Measurements from ENCODE around the gene RTL9. TPM values are rescaled to one million over a fixed set of nuclear protein-coding genes. Genes with fewer than 3 reads are reported as not detected.

Gene RTL9
- total and polyA plus RNA-seq, 9 of the 15 experiments (the other 6 are each of a cell fraction or from before 2014, with no cell fraction given), result 0.04 to 0.35 (median 0.13) TPM; not detected in 1

- TF ChIP-seq ZNF398 (CRISPR knock-in tag; IDR thresholded peaks at IDR 0.05), result no peak
- peak; percentile 41; the same call in 1 of the 2 replicates for TF ChIP-seq TAL1 (IDR thresholded peaks at IDR 0.05)
- peak; percentile 6; the same call in 1 of the 2 replicates for TF ChIP-seq KLF16 (IDR thresholded peaks at IDR 0.05)
- TF ChIP-seq ZNF431 (CRISPR knock-in tag; IDR thresholded peaks at IDR 0.05), result no peak
- TF ChIP-seq NFIC (IDR thresholded peaks at IDR 0.05), result peak; percentile 39
- peak; percentile 74 for TF ChIP-seq TCF3 (CRISPR knock-in tag; IDR thresholded peaks at IDR 0.05)
- TF ChIP-seq SMARCA4 (IDR thresholded peaks at IDR 0.05), result no peak
- TF ChIP-seq MTA3 (IDR thresholded peaks at IDR 0.05; ENCODE audit: borderline replicate concordance), result 0 out of 2 replicates have a peak, but pooled peaks have one; percentile 29
- TF ChIP-seq RCOR1 (IDR thresholded peaks at IDR 0.05; ENCODE audit: borderline replicate concordance in 1 of 2, low read depth in 2 of 2, low read length in 2 of 2), result peak in 1 of 2 experiments; percentile 56; a peak in 1 of 4 replicates
- no peak for TF ChIP-seq MLX (CRISPR knock-in tag; conservative IDR thresholded peaks at IDR 0.05)
- peak; percentile 65 for TF ChIP-seq TEAD4 (IDR thresholded peaks at IDR 0.05; ENCODE audit: low read length)
- TF ChIP-seq TEAD4 (CRISPR knock-in tag; IDR thresholded peaks at IDR 0.05; ENCODE audit: borderline replicate concordance), result no peak
- TF ChIP-seq TEAD1 (CRISPR knock-in tag; IDR thresholded peaks at IDR 0.05), result no peak
- TF ChIP-seq EP300 (IDR thresholded peaks at IDR 0.05; ENCODE audit: low read length), result peak; percentile 46; the same call in 1 of the 2 replicates
- TF ChIP-seq MTA2 (IDR thresholded peaks at IDR 0.05; ENCODE audit: low read depth), result 0 out of 2 replicates have a peak, but pooled peaks have one; percentile 13
- peak; percentile 84 for TF ChIP-seq CBFA2T3 (IDR thresholded peaks at IDR 0.05)
- TF ChIP-seq ILF3 (IDR thresholded peaks at IDR 0.05; ENCODE audit: borderline replicate concordance), result no peak
- TF ChIP-seq SOX6 (IDR thresholded peaks at IDR 0.05), result peak; percentile 46; the same call in 1 of the 2 replicates
- TF ChIP-seq FOXM1 (IDR thresholded peaks at IDR 0.05; ENCODE audit: low read depth), result peak; percentile 29; the same call in 1 of the 2 replicates
- TF ChIP-seq FOXM1 (CRISPR knock-in tag; IDR thresholded peaks at IDR 0.05; ENCODE audit: low read depth), result no peak
- TF ChIP-seq NCOR1 (IDR thresholded peaks at IDR 0.05), result peak; percentile 63; the same call in 1 of the 2 replicates
Observed at GRCh38 chrX:110402850-110403221, 44.2 kb downstream of the RTL9 start (continued).

Measured in K562 (cell line).